SK-N-SH (cell line): ENCODE results near the gene FGFRL1. TPM values are rescaled to one million over a fixed set of nuclear protein-coding genes. Genes with fewer than 3 reads are reported as not detected.

Source experiments
- CTCF ChIA-PET: fragments of 300-600, 350-600 bp; formaldehyde crosslinking; extraction: SDS; loops from one replicate; lab custom pipeline; 2021; lab: Yijun Ruan, JAX
- POLR2A ChIA-PET: fragments of 350-600 bp; sonication (Branson Sonifier 250); formaldehyde crosslinking; extraction: SDS; loops from one replicate; lab custom pipeline; 2020; ENCODE audit warnings: antibody characterized with exemption, inconsistent platforms; lab: Yijun Ruan, JAX
- DNase-seq: peaks from one replicate; pipeline ENCODE4 v3.0.0; 2012
- H2AFZ ChIP-seq: fragments of 200-600 bp; sonication (generic); 2 replicates; pipeline ENCODE4 v1.8.1; 2016; ENCODE audit warnings: antibody characterized with exemption, mild to moderate bottlenecking, low read depth
- H3F3A ChIP-seq: fragments of 200-600 bp; sonication (generic); replicated peaks from 2 replicates; pipeline ENCODE3; 2016; ENCODE audit warnings: antibody characterized with exemption, mild to moderate bottlenecking; ENCODE audit not compliant: insufficient read depth
- H3K27ac ChIP-seq, 2 experiments: fragments of 200-500 bp in 1 of 2; fragments of 200-600 bp in 1 of 2; sonication (Bioruptor generic) in 1 of 2; sonication (generic), shearing (Covaris generic) in 1 of 2; 2 replicates each; pipeline versions ENCODE4 v1.5.1 to v1.6.1; 2014 to 2016; ENCODE audit warnings: low read depth in 2 of 2, inconsistent platforms in 1 of 2, low read length in 1 of 2, mild to moderate bottlenecking in 1 of 2, mixed read lengths in 1 of 2
- H3K27me3 ChIP-seq: fragments of 200-600 bp; sonication (generic), shearing (Covaris generic); 2 replicates; pipeline ENCODE4 v1.6.1; 2016; ENCODE audit warnings: mixed run types; ENCODE audit not compliant: insufficient read depth
- H3K36me3 ChIP-seq, 2 experiments: fragments of 200-500 bp in 1 of 2; fragments of 200-600 bp in 1 of 2; sonication (Bioruptor generic) in 1 of 2; sonication (generic) in 1 of 2; replicated peaks in 1 of 2; 2 replicates each; pipeline versions ENCODE3 to v1.5.1; 2014 to 2016; ENCODE audit warnings: low read length in 1 of 2, mild to moderate bottlenecking in 1 of 2; ENCODE audit not compliant: insufficient read depth in 2 of 2, control insufficient read depth in 1 of 2
- H3K4me1 ChIP-seq, 2 experiments: fragments of 200-500 bp in 1 of 2; fragments of 200-600 bp in 1 of 2; sonication (Bioruptor generic) in 1 of 2; sonication (generic), shearing (Covaris generic) in 1 of 2; 2 replicates each; pipeline versions ENCODE4 v1.5.1 to v1.6.1; 2014 to 2016; ENCODE audit warnings: low read depth in 1 of 2, low read length in 1 of 2, mixed run types in 1 of 2; ENCODE audit not compliant: insufficient read depth in 2 of 2, control insufficient read depth in 1 of 2
- H3K4me2 ChIP-seq: fragments of 200-600 bp; sonication (generic), shearing (Covaris generic); 2 replicates; pipeline ENCODE4 v1.6.1; 2017; ENCODE audit warnings: mixed run types
- H3K4me3 ChIP-seq, 2 experiments: fragments of 200-500 bp in 1 of 2; fragments of 200-600 bp in 1 of 2; sonication (Bioruptor generic) in 1 of 2; sonication (generic), shearing (Covaris generic) in 1 of 2; 2 replicates each; pipeline versions ENCODE4 v1.5.1 to v1.8.1; 2014 to 2016; ENCODE audit warnings: low read depth in 2 of 2, inconsistent platforms in 1 of 2, low read length in 1 of 2, mild to moderate bottlenecking in 1 of 2, mixed read lengths in 1 of 2, moderate library complexity in 1 of 2
- H3K79me2 ChIP-seq: fragments of 200-600 bp; sonication (generic); 2 replicates; pipeline ENCODE4 v1.8.1; 2017; ENCODE audit warnings: mild to moderate bottlenecking; ENCODE audit not compliant: insufficient read depth
- H3K9ac ChIP-seq: fragments of 200-600 bp; sonication (generic); 2 replicates; pipeline ENCODE4 v1.6.1; 2017; ENCODE audit warnings: mixed run types
- H3K9me2 ChIP-seq: fragments of 200-600 bp; sonication (generic); 2 replicates; pipeline ENCODE4 v1.6.1; 2017; ENCODE audit warnings: mixed run types
- H3K9me3 ChIP-seq: fragments of 200-600 bp; sonication (generic); 2 replicates; pipeline ENCODE4 v1.6.1; 2017; ENCODE audit warnings: mixed run types, mild to moderate bottlenecking, moderate library complexity
- H4K20me1 ChIP-seq: fragments of 200-600 bp; sonication (generic); 2 replicates; pipeline ENCODE4 v1.6.1; 2017; ENCODE audit warnings: mild to moderate bottlenecking, mixed run types; ENCODE audit not compliant: insufficient read depth
- ELF1 ChIP-seq: IDR thresholded peaks from 2 replicates; pipeline ENCODE4 v1.4.0; 2012
- EP300 ChIP-seq, 2 experiments: IDR thresholded peaks; 2 replicates each; pipeline versions ENCODE4 v1.4.0 to v1.6.1; 2012; ENCODE audit warnings: borderline replicate concordance in 1 of 2, low read depth in 1 of 2, low read length in 1 of 2
- FOSL2 ChIP-seq: IDR thresholded peaks from 2 replicates; pipeline ENCODE4 v1.4.0; 2012; ENCODE audit warnings: low read depth, mild to moderate bottlenecking, moderate library complexity, borderline replicate concordance
- FOXM1 ChIP-seq: IDR thresholded peaks from 2 replicates; pipeline ENCODE4 v1.4.0; 2012; ENCODE audit warnings: low read depth, mild to moderate bottlenecking
- GABPA ChIP-seq: IDR thresholded peaks from 2 replicates; pipeline ENCODE4 v1.4.0; 2012; ENCODE audit warnings: low read depth, mild to moderate bottlenecking
- GATA2 ChIP-seq: sonication (generic); formaldehyde crosslinking; IDR thresholded peaks from 2 replicates; pipeline ENCODE4 v1.5.0; 2020; ENCODE audit warnings: mild to moderate bottlenecking, missing genetic modification reagents
- MEF2A ChIP-seq: IDR thresholded peaks from 2 replicates; pipeline ENCODE4 v1.4.0; 2012; ENCODE audit warnings: low read depth, borderline replicate concordance
- NRF1 ChIP-seq: IDR thresholded peaks from 2 replicates; pipeline ENCODE4 v1.6.1; 2012; ENCODE audit warnings: low read depth, mild to moderate bottlenecking, low read length
- POLR2AphosphoS5 ChIP-seq: IDR thresholded peaks from 2 replicates; pipeline ENCODE4 v1.6.1; 2012; ENCODE audit warnings: low read depth, low read length
- RAD21 ChIP-seq: IDR thresholded peaks from 2 replicates; pipeline ENCODE4 v1.6.1; 2012; ENCODE audit warnings: mild to moderate bottlenecking, low read length
- RCOR1 ChIP-seq: fragments of 150-350 bp; IDR thresholded peaks from 2 replicates; pipeline ENCODE4 v1.6.1; 2017; ENCODE audit warnings: antibody characterized with exemption, low read length
- SIN3A ChIP-seq: IDR thresholded peaks from 2 replicates; pipeline ENCODE4 v1.6.1; 2012; ENCODE audit warnings: low read depth, mild to moderate bottlenecking, low read length, moderate library complexity, borderline replicate concordance
- TCF12 ChIP-seq: IDR thresholded peaks from 2 replicates; pipeline ENCODE4 v1.4.0; 2012
- WGBS: methylation state at CpG from one replicate; pipeline ENCODE4 v1.1.6; 2017; ENCODE audit warnings: low lambda C conversion rate; 5-methylcytosine and 5-hydroxymethylcytosine counted together
- polyA plus RNA-seq, 3 experiments: library from polyadenylated mRNA; depleted of rRNA; stranded (reverse); fragments of >200 nt; gene quantifications; 2 replicates each; pipeline ENCODE4 v1.2.3, GENCODE V29; 2012
- TF ChIP-seq, protein P1 (sequence below): fragments of 200-600 bp; sonication (generic); IDR thresholded peaks from 2 replicates; pipeline ENCODE4 v1.6.1; 2017; ENCODE audit warnings: antibody characterized with exemption, mild to moderate bottlenecking, moderate library complexity
- TF ChIP-seq, protein P2 (sequence below): IDR thresholded peaks from 2 replicates; pipeline ENCODE4; 2012

The FGFRL1 gene
- polyA plus RNA-seq, 1 of the 3 experiments (the other 2 are of a cell fraction) = 22.5 TPM

GRCh38 chr4:988726-989721 is 22.4 kb upstream of the FGFRL1 start:
- H3K79me2 ChIP-seq = peaks cover 7% of the 10 kb centered on the region; the same call in 1 of the 2 replicates
- no peak for DNase-seq
- ChIA-PET CTCF (interaction anchor here (1.7 to 2.1 kb wide), 2 partner anchors 127 to 247 kb away, joined by 4 to 27 read pairs; no protein-coding TSS in a partner anchor), POLR2A (no interaction called here)
- H3K9ac ChIP-seq = no peak overlapping the region
- peaks cover 0 to 19% of the 10 kb centered on the region in 2 experiments for H3K36me3 ChIP-seq
- no peak overlapping the region for H3K27ac ChIP-seq
- H4K20me1 ChIP-seq = no peaks in the 10 kb centered on the region
- H3K9me2 ChIP-seq = no peaks in the 10 kb centered on the region
- H3K4me2 ChIP-seq = no peak overlapping the region
- 93% methylated on average over 18 of the region's 69 CpGs for WGBS
- TF ChIP-seq FOXM1 (no peak), RCOR1 (no peak), EP300 (IDR thresholded peaks at IDR 0.05; ENCODE audit: borderline replicate concordance in 1 of 2, low read depth in 1 of 2, low read length in 1 of 2) (no peak), NRF1 (no peak), POLR2AphosphoS5 (no peak), RAD21 (no peak), ELF1 (no peak), MEF2A (no peak), GATA2 (no peak), GABPA (no peak), FOSL2 (no peak), TCF12 (no peak)
- TF ChIP-seq, protein P1, sequence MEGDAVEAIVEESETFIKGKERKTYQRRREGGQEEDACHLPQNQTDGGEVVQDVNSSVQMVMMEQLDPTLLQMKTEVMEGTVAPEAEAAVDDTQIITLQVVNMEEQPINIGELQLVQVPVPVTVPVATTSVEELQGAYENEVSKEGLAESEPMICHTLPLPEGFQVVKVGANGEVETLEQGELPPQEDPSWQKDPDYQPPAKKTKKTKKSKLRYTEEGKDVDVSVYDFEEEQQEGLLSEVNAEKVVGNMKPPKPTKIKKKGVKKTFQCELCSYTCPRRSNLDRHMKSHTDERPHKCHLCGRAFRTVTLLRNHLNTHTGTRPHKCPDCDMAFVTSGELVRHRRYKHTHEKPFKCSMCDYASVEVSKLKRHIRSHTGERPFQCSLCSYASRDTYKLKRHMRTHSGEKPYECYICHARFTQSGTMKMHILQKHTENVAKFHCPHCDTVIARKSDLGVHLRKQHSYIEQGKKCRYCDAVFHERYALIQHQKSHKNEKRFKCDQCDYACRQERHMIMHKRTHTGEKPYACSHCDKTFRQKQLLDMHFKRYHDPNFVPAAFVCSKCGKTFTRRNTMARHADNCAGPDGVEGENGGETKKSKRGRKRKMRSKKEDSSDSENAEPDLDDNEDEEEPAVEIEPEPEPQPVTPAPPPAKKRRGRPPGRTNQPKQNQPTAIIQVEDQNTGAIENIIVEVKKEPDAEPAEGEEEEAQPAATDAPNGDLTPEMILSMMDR = no peak
- no peak overlapping the region for H2AFZ ChIP-seq
- H3K4me1 ChIP-seq = peaks cover 10 to 17% of the 10 kb centered on the region in 2 experiments; a peak in 1 of 4 replicates
- H3K4me3 ChIP-seq = no peak overlapping the region
- H3F3A ChIP-seq = no peaks in the 10 kb centered on the region
- H3K27me3 ChIP-seq = no peaks in the 10 kb centered on the region
- H3K9me3 ChIP-seq = no peaks in the 10 kb centered on the region

GRCh38 chr4:989722-990471 is 21.5 kb upstream of the FGFRL1 start:
- no peak overlapping the region for H3K4me3 ChIP-seq
- no peak overlapping the region for H2AFZ ChIP-seq
- WGBS = 95% methylated on average over 22 of the region's 58 CpGs
- H3K4me1 ChIP-seq = peaks cover 10 to 17% of the 10 kb centered on the region in 2 experiments; a peak in 1 of 4 replicates
- no peaks in the 10 kb centered on the region for H3F3A ChIP-seq
- H3K9me3 ChIP-seq = no peaks in the 10 kb centered on the region
- H3K27me3 ChIP-seq = no peaks in the 10 kb centered on the region
- ChIA-PET POLR2A (no interaction called here), CTCF (no interaction called here)
- peaks cover 7% of the 10 kb centered on the region; the same call in 1 of the 2 replicates for H3K79me2 ChIP-seq
- H3K4me2 ChIP-seq = no peak overlapping the region
- H3K9ac ChIP-seq = no peak overlapping the region
- H3K36me3 ChIP-seq = peaks cover 0 to 19% of the 10 kb centered on the region in 2 experiments
- H3K9me2 ChIP-seq = no peaks in the 10 kb centered on the region
- no peaks in the 10 kb centered on the region for H4K20me1 ChIP-seq
- TF ChIP-seq SIN3A = no peak
- TF ChIP-seq, protein P2, sequence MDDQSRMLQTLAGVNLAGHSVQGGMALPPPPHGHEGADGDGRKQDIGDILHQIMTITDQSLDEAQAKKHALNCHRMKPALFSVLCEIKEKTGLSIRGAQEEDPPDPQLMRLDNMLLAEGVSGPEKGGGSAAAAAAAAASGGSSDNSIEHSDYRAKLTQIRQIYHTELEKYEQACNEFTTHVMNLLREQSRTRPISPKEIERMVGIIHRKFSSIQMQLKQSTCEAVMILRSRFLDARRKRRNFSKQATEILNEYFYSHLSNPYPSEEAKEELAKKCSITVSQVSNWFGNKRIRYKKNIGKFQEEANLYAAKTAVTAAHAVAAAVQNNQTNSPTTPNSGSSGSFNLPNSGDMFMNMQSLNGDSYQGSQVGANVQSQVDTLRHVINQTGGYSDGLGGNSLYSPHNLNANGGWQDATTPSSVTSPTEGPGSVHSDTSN = no peak
- H3K27ac ChIP-seq = no peak overlapping the region
- no peak for DNase-seq
